ES-I3 (cell line): ENCODE results near the gene SUSD5.
"Not testable (repeated sequence)": the region's sequence is repeated elsewhere in the genome, so short reads cannot be mapped to it uniquely, and the experiment has no call there.

Experiments used
- H3K36me3 ChIP-seq: 2 replicates; pipeline ENCODE4 v1.6.1; 2013; ENCODE audit warnings: mild to moderate bottlenecking, low read length, control low read depth, moderate library complexity; ENCODE audit not compliant: insufficient read depth
- H3K4me1 ChIP-seq: 2 replicates; pipeline ENCODE4 v1.6.1; 2013; ENCODE audit warnings: mild to moderate bottlenecking, control low read depth, low read length; ENCODE audit not compliant: insufficient read depth
- H3K9ac ChIP-seq: 2 replicates; pipeline ENCODE4 v1.6.1; 2013; ENCODE audit warnings: low read depth, mild to moderate bottlenecking, low read length, moderate library complexity
- H3K9me3 ChIP-seq: 2 replicates; pipeline ENCODE4 v1.6.1; 2013; ENCODE audit warnings: mild to moderate bottlenecking, low read length, moderate library complexity; ENCODE audit not compliant: control insufficient read depth, insufficient read depth

SUSD5 gene

GRCh38 chr3:33152363-33153360 is 65.9 kb downstream of the SUSD5 start:
- Histone ChIP-seq H3K9ac (no peak overlapping the region), H3K9me3 (no peaks in the 10 kb centered on the region), H3K4me1 (no peaks in the 10 kb centered on the region), H3K36me3 (no peaks in the 10 kb centered on the region)

- H3K36me3 ChIP-seq, result no peaks in the 10 kb centered on the region
- H3K9me3 ChIP-seq, result no peaks in the 10 kb centered on the region
- no peak overlapping the region for H3K9ac ChIP-seq
- no peaks in the 10 kb centered on the region for H3K4me1 ChIP-seq
Observed at GRCh38 chr3:33149342-33149741, 69.3 kb downstream of the SUSD5 start.

- no peaks in the 10 kb centered on the region for H3K9me3 ChIP-seq
- H3K36me3 ChIP-seq, result peaks cover 6% of the 10 kb centered on the region
- H3K9ac ChIP-seq, result no peak overlapping the region
- no peaks in the 10 kb centered on the region for H3K4me1 ChIP-seq
Observed at GRCh38 chr3:33146791-33147445, 71.7 kb downstream of the SUSD5 start.

- H3K9ac ChIP-seq, result no peak overlapping the region
- peaks cover 6% of the 10 kb centered on the region for H3K36me3 ChIP-seq
- H3K9me3 ChIP-seq, result no peaks in the 10 kb centered on the region
- no peaks in the 10 kb centered on the region for H3K4me1 ChIP-seq
Observed at GRCh38 chr3:33145901-33146580, 72.6 kb downstream of the SUSD5 start.

- Histone ChIP-seq H3K4me1 (no peaks in the 10 kb centered on the region), H3K36me3 (peaks cover 6% of the 10 kb centered on the region), H3K9me3 (no peaks in the 10 kb centered on the region), H3K9ac (no peak overlapping the region)
Observed at GRCh38 chr3:33145221-33145900, 73.2 kb downstream of the SUSD5 start.

GRCh38 chr3:33144433-33144832 is 74.2 kb downstream of the SUSD5 start:
- no peak overlapping the region for H3K9ac ChIP-seq
- H3K4me1 ChIP-seq, result no peaks in the 10 kb centered on the region
- H3K36me3 ChIP-seq, result peaks cover 6% of the 10 kb centered on the region
- no peaks in the 10 kb centered on the region for H3K9me3 ChIP-seq

- no peak overlapping the region for H3K9ac ChIP-seq
- H3K9me3 ChIP-seq, result no peaks in the 10 kb centered on the region
- H3K4me1 ChIP-seq, result no peaks in the 10 kb centered on the region
- H3K36me3 ChIP-seq, result peaks cover 6% of the 10 kb centered on the region
Observed at GRCh38 chr3:33141006-33141405, 77.6 kb downstream of the SUSD5 start.

GRCh38 chr3:33139996-33140395 is 78.6 kb downstream of the SUSD5 start:
- Histone ChIP-seq H3K4me1 (no peaks in the 10 kb centered on the region), H3K9ac (no peak overlapping the region), H3K36me3 (peaks cover 6% of the 10 kb centered on the region), H3K9me3 (no peaks in the 10 kb centered on the region)

GRCh38 chr3:33139006-33139623 is 79.5 kb downstream of the SUSD5 start:
- H3K4me1 ChIP-seq, H3K9ac ChIP-seq, H3K36me3 ChIP-seq, H3K9me3 ChIP-seq: not testable (repeated sequence)

- Histone ChIP-seq H3K4me1 (no peaks in the 10 kb centered on the region), H3K9ac (no peak overlapping the region), H3K9me3 (no peaks in the 10 kb centered on the region), H3K36me3 (peaks cover 7% of the 10 kb centered on the region)
Observed at GRCh38 chr3:33137691-33138090, 80.9 kb downstream of the SUSD5 start.

- Histone ChIP-seq H3K9me3 (no peaks in the 10 kb centered on the region), H3K9ac (no peak overlapping the region), H3K36me3 (peaks cover 7% of the 10 kb centered on the region; the same call in 1 of the 2 replicates), H3K4me1 (peaks cover 10% of the 10 kb centered on the region)
Observed at GRCh38 chr3:33134026-33134625, 84.5 kb downstream of the SUSD5 start.

GRCh38 chr3:33132019-33132360 is 86.6 kb downstream of the SUSD5 start:
- Histone ChIP-seq H3K9ac (no peak overlapping the region), H3K4me1 (peaks cover 10% of the 10 kb centered on the region), H3K36me3 (peaks cover 7% of the 10 kb centered on the region; the same call in 1 of the 2 replicates), H3K9me3 (no peaks in the 10 kb centered on the region)

- H3K9ac ChIP-seq, result no peak overlapping the region
- H3K36me3 ChIP-seq, result peaks cover 7% of the 10 kb centered on the region; the same call in 1 of the 2 replicates
- no peaks in the 10 kb centered on the region for H3K9me3 ChIP-seq
- peaks cover 10% of the 10 kb centered on the region for H3K4me1 ChIP-seq
Observed at GRCh38 chr3:33131331-33132018, 87.1 kb downstream of the SUSD5 start.
